OCI-LY7 (cell line): ENCODE data around the gene RHOD.

Experiments used
- EZH2phosphoT487 ChIP-seq: fragments of 200-600 bp; sonication (generic); IDR thresholded peaks from 2 replicates; pipeline ENCODE4 v1.6.1; 2018; ENCODE audit warnings: low read depth, borderline replicate concordance, mild to moderate bottlenecking, mixed run types, antibody characterized with exemption, low read length, moderate library complexity, mixed read lengths
- TF ChIP-seq, protein P1 (sequence below): fragments of 200-600 bp; sonication (generic); conservative IDR thresholded peaks from 2 replicates; pipeline ENCODE4 v1.5.1; 2014; ENCODE audit warnings: mild to moderate bottlenecking, antibody characterized with exemption, low read length, moderate library complexity, mixed read lengths

DNA sequence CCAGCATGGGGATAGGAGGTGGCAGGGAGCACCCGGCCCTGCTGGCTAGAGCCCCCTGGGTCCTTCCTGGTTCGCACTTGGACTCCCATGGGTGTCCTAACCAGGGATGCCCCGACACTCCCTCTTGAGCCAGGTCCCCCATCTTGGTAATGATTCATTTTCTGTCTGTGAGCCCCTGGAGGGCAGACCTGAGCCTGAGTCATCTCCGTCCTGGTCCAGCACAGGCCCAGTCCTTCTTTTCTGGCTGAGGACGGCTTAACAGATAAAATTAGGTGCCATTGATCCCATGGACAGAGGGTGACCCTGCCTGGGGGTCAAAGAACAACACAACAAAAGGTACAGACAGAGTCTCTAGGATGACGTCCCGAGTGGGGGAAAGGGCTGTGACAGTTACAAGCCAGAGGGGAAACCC is 3.5 kb downstream of the RHOD start:
- TF ChIP-seq, protein P1, sequence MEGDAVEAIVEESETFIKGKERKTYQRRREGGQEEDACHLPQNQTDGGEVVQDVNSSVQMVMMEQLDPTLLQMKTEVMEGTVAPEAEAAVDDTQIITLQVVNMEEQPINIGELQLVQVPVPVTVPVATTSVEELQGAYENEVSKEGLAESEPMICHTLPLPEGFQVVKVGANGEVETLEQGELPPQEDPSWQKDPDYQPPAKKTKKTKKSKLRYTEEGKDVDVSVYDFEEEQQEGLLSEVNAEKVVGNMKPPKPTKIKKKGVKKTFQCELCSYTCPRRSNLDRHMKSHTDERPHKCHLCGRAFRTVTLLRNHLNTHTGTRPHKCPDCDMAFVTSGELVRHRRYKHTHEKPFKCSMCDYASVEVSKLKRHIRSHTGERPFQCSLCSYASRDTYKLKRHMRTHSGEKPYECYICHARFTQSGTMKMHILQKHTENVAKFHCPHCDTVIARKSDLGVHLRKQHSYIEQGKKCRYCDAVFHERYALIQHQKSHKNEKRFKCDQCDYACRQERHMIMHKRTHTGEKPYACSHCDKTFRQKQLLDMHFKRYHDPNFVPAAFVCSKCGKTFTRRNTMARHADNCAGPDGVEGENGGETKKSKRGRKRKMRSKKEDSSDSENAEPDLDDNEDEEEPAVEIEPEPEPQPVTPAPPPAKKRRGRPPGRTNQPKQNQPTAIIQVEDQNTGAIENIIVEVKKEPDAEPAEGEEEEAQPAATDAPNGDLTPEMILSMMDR: no peak
- no peak for TF ChIP-seq EZH2phosphoT487
